Loucy (cell line): ENCODE results near the gene CPA1.

Experiments used
- H2AFZ ChIP-seq: fragments of 200-600 bp; sonication (generic); 2 replicates; pipeline ENCODE4 v1.6.0; 2016; ENCODE audit warnings: antibody characterized with exemption, mild to moderate bottlenecking, low read length, moderate library complexity
- H3F3A ChIP-seq: fragments of 200-600 bp; 2 replicates; pipeline ENCODE4 v1.6.0; 2016; ENCODE audit warnings: antibody characterized with exemption, low read depth, mild to moderate bottlenecking
- H3K27me3 ChIP-seq: fragments of 200-600 bp; sonication (generic); 2 replicates; pipeline ENCODE4 v1.6.1; 2014; ENCODE audit warnings: low read length, mild to moderate bottlenecking; ENCODE audit not compliant: insufficient read depth, poor library complexity, severe bottlenecking
- H3K36me3 ChIP-seq: fragments of 200-600 bp; sonication (generic); 2 replicates; pipeline ENCODE4 v1.6.1; 2016; ENCODE audit warnings: low read length; ENCODE audit not compliant: insufficient read depth
- H3K4me1 ChIP-seq: fragments of 200-600 bp; sonication (generic); 2 replicates; pipeline ENCODE4 v1.5.1; 2014; ENCODE audit warnings: low read length, mild to moderate bottlenecking; ENCODE audit not compliant: insufficient read depth, poor library complexity, severe bottlenecking
- H3K4me2 ChIP-seq: fragments of 200-600 bp; sonication (generic); 2 replicates; pipeline ENCODE4 v1.6.0; 2014; ENCODE audit warnings: antibody characterized with exemption, low read length, low read depth, mild to moderate bottlenecking; ENCODE audit not compliant: poor library complexity, severe bottlenecking
- H3K4me3 ChIP-seq: fragments of 200-600 bp; sonication (generic); 2 replicates; pipeline ENCODE4 v1.5.1; 2014; ENCODE audit warnings: low read length, mild to moderate bottlenecking, mixed read lengths; ENCODE audit not compliant: poor library complexity, severe bottlenecking
- H3K79me2 ChIP-seq: fragments of 200-600 bp; sonication (generic); 2 replicates; pipeline ENCODE4 v1.6.1; 2014; ENCODE audit warnings: low read length; ENCODE audit not compliant: insufficient read depth
- H3K9ac ChIP-seq: fragments of 200-600 bp; sonication (generic); 2 replicates; pipeline ENCODE4 v1.6.0; 2014; ENCODE audit warnings: mild to moderate bottlenecking, low read depth, low read length, moderate library complexity; ENCODE audit not compliant: poor library complexity, severe bottlenecking
- H3K9me2 ChIP-seq: fragments of 200-600 bp; sonication (generic); replicated peaks from 2 replicates; pipeline ENCODE4 v1.6.1; 2016; ENCODE audit warnings: low read depth, low read length, mixed read lengths
- H3K9me3 ChIP-seq: fragments of 200-600 bp; sonication (generic); 2 replicates; pipeline ENCODE4 v1.6.1; 2014; ENCODE audit warnings: mild to moderate bottlenecking, antibody characterized with exemption, low read length, low read depth; ENCODE audit not compliant: insufficient read depth
- H4K20me1 ChIP-seq: fragments of 200-600 bp; sonication (generic); 2 replicates; pipeline ENCODE4 v1.6.0; 2014; ENCODE audit warnings: antibody characterized with exemption, low read length, mild to moderate bottlenecking; ENCODE audit not compliant: insufficient read depth, poor library complexity, severe bottlenecking
- CTCF ChIP-seq: fragments of 200-600 bp; sonication (generic); conservative IDR thresholded peaks from 2 replicates; pipeline ENCODE4 v1.5.1; 2014; ENCODE audit warnings: mild to moderate bottlenecking, antibody characterized with exemption, low read length
- EZH2phosphoT487 ChIP-seq: fragments of 200-600 bp; IDR thresholded peaks from 2 replicates; pipeline ENCODE4 v1.6.1; 2018; ENCODE audit warnings: antibody characterized with exemption, mild to moderate bottlenecking, moderate library complexity, borderline replicate concordance

The CPA1 gene

GRCh38 chr7:130397758-130398073 is 17.4 kb downstream of the CPA1 start:
- no peak overlapping the region for H3K4me2 ChIP-seq
- H3K36me3 ChIP-seq = peaks cover 16% of the 10 kb centered on the region; the same call in 1 of the 2 replicates
- H3K9ac ChIP-seq = no peak overlapping the region
- no peaks in the 10 kb centered on the region for H3K27me3 ChIP-seq
- TF ChIP-seq CTCF = no peak
- TF ChIP-seq EZH2phosphoT487 = no peak
- H2AFZ ChIP-seq = no peak overlapping the region
- peaks cover 45% of the 10 kb centered on the region for H3K4me1 ChIP-seq
- peaks cover 3% of the 10 kb centered on the region; the same call in 1 of the 2 replicates for H3F3A ChIP-seq
- no peaks in the 10 kb centered on the region for H3K9me3 ChIP-seq
- no peaks in the 10 kb centered on the region for H4K20me1 ChIP-seq
- H3K9me2 ChIP-seq = no peaks in the 10 kb centered on the region
- no peak overlapping the region for H3K4me3 ChIP-seq
- no peaks in the 10 kb centered on the region for H3K79me2 ChIP-seq

GRCh38 chr7:130398526-130399090 is 18.3 kb downstream of the CPA1 start:
- Histone ChIP-seq H3F3A (peaks cover 3% of the 10 kb centered on the region; the same call in 1 of the 2 replicates), H3K9me3 (no peaks in the 10 kb centered on the region), H3K9me2 (no peaks in the 10 kb centered on the region), H3K4me3 (no peak overlapping the region), H3K36me3 (peaks cover 22% of the 10 kb centered on the region; the same call in 1 of the 2 replicates), H3K9ac (no peak overlapping the region), H4K20me1 (no peaks in the 10 kb centered on the region), H3K27me3 (no peaks in the 10 kb centered on the region), H2AFZ (no peak overlapping the region), H3K4me1 (peaks cover 36% of the 10 kb centered on the region), H3K79me2 (no peaks in the 10 kb centered on the region), H3K4me2 (no peak overlapping the region)
- no peak for TF ChIP-seq EZH2phosphoT487
- TF ChIP-seq CTCF = no peak

- no peaks in the 10 kb centered on the region; the same call in 1 of the 2 replicates for H3F3A ChIP-seq
- H3K9ac ChIP-seq = no peak overlapping the region
- no peak overlapping the region for H2AFZ ChIP-seq
- no peaks in the 10 kb centered on the region for H4K20me1 ChIP-seq
- H3K9me2 ChIP-seq = no peaks in the 10 kb centered on the region
- no peaks in the 10 kb centered on the region for H3K9me3 ChIP-seq
- peaks cover 22% of the 10 kb centered on the region; the same call in 1 of the 2 replicates for H3K36me3 ChIP-seq
- TF ChIP-seq CTCF = no peak
- TF ChIP-seq EZH2phosphoT487 = no peak
- no peak overlapping the region for H3K4me3 ChIP-seq
- peaks cover 22% of the 10 kb centered on the region for H3K4me1 ChIP-seq
- no peak overlapping the region for H3K4me2 ChIP-seq
- no peaks in the 10 kb centered on the region for H3K27me3 ChIP-seq
- no peaks in the 10 kb centered on the region for H3K79me2 ChIP-seq
These were observed 19.9 kb downstream of the CPA1 start for GRCh38 chr7:130400120-130400572.
